Fibroblast of mammary gland (primary cell): Measurements from ENCODE around the gene SRL.
A peak's percentile ranks its signal among the peaks of the same experiment; 100 is the strongest.

Experiments
- DNase-seq: peaks from one replicate; pipeline ENCODE4 v3.0.0-alpha.2; 2010; ENCODE audit warnings: low read depth
- H3K4me3 ChIP-seq: 2 replicates; pipeline ENCODE4 v1.5.1; 2011; ENCODE audit warnings: low read depth, mild to moderate bottlenecking, low read length, moderate library complexity; ENCODE audit not compliant: control insufficient read depth
- CTCF ChIP-seq: conservative IDR thresholded peaks from 2 replicates; pipeline ENCODE4 v1.5.1; 2011; ENCODE audit warnings: low read depth, low read length, inconsistent platforms; ENCODE audit not compliant: control insufficient read depth, insufficient read depth

SRL gene

GRCh38 chr16:4227040-4227332 lies 14.9 kb downstream of the SRL start:
- no peak for DNase-seq
- H3K4me3 ChIP-seq: no peak overlapping the region
- no peak for TF ChIP-seq CTCF

DNA sequence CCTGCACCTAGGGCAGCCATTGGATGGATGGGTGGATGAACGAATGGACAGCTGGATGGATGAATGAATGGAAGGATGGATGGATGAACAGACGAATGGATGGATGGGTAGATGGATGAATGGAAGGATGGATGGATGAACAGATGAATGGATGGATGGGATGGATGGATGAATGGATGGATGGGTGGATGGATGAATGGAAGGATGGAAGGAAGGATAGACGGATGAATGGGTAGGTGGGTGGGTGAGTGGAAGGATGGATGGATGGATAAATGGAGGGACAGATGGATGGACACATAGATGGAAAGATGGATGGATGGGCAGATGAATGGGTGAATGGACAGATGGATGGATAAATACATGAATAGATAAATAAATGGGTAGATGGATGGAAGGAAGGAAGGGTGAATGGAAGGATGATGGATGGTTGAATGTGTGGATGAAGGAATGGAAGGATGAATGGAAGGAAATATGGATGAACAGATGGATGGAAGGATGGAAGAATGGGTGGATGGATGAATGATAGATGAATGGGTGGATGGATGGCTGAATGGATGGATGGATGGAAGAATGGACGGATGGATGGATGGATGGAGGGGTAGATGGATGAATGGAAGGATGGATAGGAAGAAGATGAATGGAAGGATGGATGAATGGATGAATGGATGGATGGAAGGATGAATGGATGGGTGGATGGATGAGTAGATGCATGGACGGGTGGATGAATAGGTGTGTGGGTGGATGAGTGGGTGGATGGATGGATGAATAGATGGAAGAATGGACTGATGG lies 15.4 kb downstream of the SRL start:
- no peak for DNase-seq
- no peak for TF ChIP-seq CTCF
- H3K4me3 ChIP-seq: no peak overlapping the region

DNA sequence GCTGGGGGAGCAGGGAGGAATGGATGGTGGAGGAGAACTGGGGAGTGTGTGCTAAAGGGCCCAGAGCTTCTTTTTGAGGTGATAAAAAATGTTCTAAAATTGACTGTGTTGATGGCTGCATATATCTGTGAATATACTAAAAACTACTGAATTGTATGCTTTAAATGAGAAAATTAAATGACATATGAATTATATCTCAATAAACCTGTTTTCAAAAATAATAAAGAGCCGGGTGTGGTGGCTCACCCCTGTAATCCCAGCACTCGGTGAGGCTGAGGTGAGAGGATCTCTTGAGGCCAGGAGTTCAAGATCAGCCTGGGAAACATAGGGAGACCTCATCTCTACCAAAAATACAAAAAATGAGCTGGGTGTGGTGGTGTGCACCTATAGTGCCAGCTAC lies 16.8 kb downstream of the SRL start:
- no peak for TF ChIP-seq CTCF
- no peak overlapping the region for H3K4me3 ChIP-seq
- DNase-seq: no peak

DNA sequence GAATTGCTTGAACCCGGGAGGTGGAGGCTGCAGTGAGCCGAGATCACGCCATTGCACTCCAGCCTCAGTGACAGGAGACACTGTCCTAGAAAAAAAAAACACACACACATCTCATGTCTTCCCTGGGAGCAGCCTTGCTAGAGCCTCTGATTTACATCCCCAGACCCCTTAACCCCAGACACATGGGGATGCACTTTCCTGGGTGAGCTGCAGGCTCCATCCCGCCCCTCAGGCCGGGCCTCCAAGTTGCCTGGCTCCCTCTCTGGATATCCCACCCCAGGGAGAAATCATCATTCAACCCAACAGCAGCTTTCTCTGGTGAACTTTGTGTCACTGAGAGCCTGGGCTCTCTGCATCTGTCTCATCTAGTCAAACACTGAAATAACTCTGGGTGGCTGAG lies 21.5 kb downstream of the SRL start:
- TF ChIP-seq CTCF: no peak

GRCh38 chr16:4218202-4218601 lies 23.7 kb downstream of the SRL start:
- no peak for DNase-seq
- no peak for TF ChIP-seq CTCF
- H3K4me3 ChIP-seq: no peak overlapping the region

More for the DNA sequence above, 21.5 kb downstream of the SRL start:
- no peak overlapping the region for H3K4me3 ChIP-seq
- no peak for DNase-seq

GRCh38 chr16:4217204-4218131 lies 24.4 kb downstream of the SRL start:
- H3K4me3 ChIP-seq: no peak overlapping the region
- peak; percentile 50 for DNase-seq
- TF ChIP-seq CTCF: no peak
